Body of pancreas (tissue), 4 donors: ENCODE results near the gene CLSTN1.

Experiments used
- CTCF ChIP-seq, 7 experiments: fragments of 450-650 bp in 4 of 7; fragments of 200-600 bp in 3 of 7; sonication (generic) in 3 of 7; IDR thresholded peaks; one replicate each; pipeline ENCODE4 v1.5.1; 2016 to 2019; ENCODE audit warnings: antibody characterized with exemption in 7 of 7
- POLR2A ChIP-seq, 3 donors: fragments of 450-650 bp; IDR thresholded peaks; one replicate each; pipeline ENCODE4 v1.6.1; 2016; ENCODE audit warnings: antibody characterized with exemption in 3 of 3, mild to moderate bottlenecking in 2 of 3

DNA sequence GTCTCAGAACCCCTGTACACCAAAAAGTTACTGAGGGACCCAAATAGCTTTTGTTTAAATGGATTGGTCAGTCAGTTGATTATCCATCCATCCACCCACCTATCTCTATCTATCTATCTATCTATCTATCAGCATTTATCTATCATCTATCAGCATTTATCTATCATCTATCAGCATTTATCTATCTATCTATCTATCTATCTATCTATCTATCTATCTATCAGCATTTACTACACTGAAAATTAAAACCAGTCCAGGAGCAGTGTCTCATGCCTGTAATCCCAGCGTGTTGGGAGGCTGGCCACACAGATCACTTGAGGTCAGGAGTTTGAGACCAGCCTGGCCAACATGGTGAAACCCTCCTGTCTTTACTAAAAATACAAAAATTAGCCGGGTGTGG is 47.1 kb downstream of the CLSTN1 start:
- TF ChIP-seq CTCF (IDR thresholded peaks at IDR 0.05) (no peak), POLR2A (IDR thresholded peaks at IDR 0.05) (no peak)
